NCI-H748 (cell line): ENCODE measurements around the gene OR2T27.
"Not testable (repeated sequence)": the region's sequence is repeated elsewhere in the genome, so short reads cannot be mapped to it uniquely, and the experiment has no call there.

Experiments
- DNase-seq: peaks from one replicate; lab custom pipeline; 2025; ENCODE audit not compliant: unreplicated experiment; lab: John Stamatoyannopoulos, UW

The OR2T27 gene

GRCh38 chr1:248655354-248655753 lies at the start of gene OR2T27:
Gene OR2T27 (minus strand): TSS chr1:248655528. CDS start chr1:248650884, 4,644 bp downstream.
- not testable (repeated sequence) for DNase-seq

- no peak for DNase-seq
Observed at GRCh38 chr1:248704606-248705005, 49.3 kb upstream of the OR2T27 start.

- no peak for DNase-seq
Observed at GRCh38 chr1:248703674-248704073, 48.3 kb upstream of the OR2T27 start.

- no peak for DNase-seq
Observed at GRCh38 chr1:248702714-248703113, 47.4 kb upstream of the OR2T27 start, which contains the start of gene OR14I1. Gene OR14I1 (minus strand): TSS chr1:248702766.

- DNase-seq = no peak
Observed at GRCh38 chr1:248699099-248699498, 43.8 kb upstream of the OR2T27 start.

DNA sequence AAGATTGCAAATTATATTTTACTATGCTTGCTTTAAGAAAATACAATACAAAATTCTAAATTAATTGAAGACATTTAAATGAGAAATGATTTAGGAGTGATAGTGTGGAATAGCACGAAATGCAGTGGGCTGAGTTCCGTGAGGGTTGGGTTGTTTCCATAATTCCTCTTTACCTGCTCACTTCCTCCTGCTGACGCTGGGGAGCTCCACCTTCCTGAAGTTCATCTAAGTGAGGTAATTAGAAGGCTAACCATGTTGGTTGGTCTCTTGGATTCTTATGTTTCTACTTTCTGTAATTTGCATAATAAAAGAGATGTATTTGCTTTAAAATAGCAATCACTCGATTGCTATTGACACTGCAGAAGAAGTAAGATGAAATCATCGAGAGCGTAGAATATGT lies 42.6 kb upstream of the OR2T27 start:
- DNase-seq = no peak

- no peak for DNase-seq
Observed at GRCh38 chr1:248696774-248697173, 41.4 kb upstream of the OR2T27 start.

GRCh38 chr1:248696261-248696660 lies 40.9 kb upstream of the OR2T27 start:
- DNase-seq = no peak

GRCh38 chr1:248695451-248696132 lies 40.3 kb upstream of the OR2T27 start:
- no peak for DNase-seq

GRCh38 chr1:248691567-248692155 lies 36.3 kb upstream of the OR2T27 start:
- no peak for DNase-seq

- no peak for DNase-seq
Observed at GRCh38 chr1:248688527-248689298, 33.4 kb upstream of the OR2T27 start.

DNA sequence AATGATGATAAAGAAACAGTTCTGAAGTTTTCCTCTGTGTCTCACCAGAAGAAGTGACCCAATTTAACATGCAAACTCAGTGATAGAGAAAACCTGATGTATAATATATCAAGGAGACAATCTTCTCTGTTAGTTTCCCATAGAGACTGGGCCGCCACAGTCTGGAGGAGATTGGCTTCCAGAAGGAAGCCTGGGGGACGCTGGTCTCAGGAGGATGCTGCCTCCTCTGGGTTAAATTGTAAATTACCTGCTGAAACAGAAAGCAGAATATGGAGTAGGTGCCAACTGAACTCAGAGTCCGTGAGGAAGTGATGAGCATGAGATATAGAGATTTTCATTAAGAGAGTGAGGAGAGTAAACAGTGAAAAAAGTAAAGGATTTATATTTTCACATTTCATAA lies 31.5 kb upstream of the OR2T27 start:
- DNase-seq = peak; percentile 20

GRCh38 chr1:248681651-248682050 lies 26.3 kb upstream of the OR2T27 start:
- no peak for DNase-seq

GRCh38 chr1:248670003-248670402 lies 14.7 kb upstream of the OR2T27 start:
- no peak for DNase-seq

- not testable (repeated sequence) for DNase-seq
Observed at GRCh38 chr1:248663453-248664328, 8.4 kb upstream of the OR2T27 start.

DNA sequence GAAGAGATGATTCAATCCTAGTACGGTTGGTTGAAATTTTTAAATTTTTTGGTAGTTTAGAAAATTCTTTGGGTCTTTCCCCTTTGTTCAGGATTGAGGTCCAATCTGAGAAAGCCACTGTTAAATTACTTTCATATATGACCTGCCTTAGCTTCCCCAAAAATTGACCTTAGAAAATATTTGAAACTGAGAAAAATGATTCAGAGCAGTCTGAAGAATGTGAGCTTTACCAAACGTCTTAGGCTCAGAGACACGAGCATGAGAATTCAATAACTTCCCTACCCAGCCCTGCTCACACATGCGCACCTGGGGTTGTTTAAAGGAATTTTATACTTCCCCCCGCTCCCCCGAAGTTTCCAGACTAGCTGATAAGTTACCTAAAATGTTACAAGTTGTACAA lies 1.5 kb upstream of the OR2T27 start:
- DNase-seq = not testable (repeated sequence)

DNA sequence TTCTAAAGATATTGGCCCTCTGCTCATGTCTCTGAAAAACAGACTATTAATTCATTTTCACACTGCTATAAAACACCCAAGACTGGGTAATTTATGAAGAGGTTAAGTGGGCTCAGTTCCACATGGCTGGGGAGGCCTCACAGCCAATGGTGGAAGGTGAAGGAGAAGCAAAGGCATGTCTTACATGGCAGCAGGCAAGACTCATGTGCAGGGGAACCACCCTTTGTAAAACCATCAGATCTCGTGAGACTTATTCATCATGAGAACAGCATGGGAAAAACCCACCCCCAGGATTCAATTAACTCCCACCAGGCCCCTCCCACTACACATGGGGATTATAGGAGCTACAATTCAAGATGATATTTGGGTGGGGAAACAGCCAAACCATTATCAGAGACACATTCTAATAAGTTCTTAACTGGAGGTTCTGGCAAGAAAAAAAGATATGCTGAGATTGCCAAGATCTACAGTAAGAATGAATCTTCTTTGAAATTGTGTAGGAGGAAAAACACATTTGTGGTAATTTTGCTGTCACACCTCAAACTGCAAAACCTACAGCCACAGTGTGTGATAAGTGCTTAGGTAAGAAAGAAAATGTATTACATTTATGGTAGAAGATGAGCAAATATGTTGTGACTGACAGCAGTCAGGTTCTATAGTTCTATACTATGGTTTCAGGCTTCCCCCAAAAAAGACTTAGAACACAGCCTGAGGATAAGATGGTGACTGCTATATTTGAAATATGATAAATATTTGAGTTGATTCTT lies 6.4 kb downstream of the OR2T27 start:
- DNase-seq = not testable (repeated sequence)

DNA sequence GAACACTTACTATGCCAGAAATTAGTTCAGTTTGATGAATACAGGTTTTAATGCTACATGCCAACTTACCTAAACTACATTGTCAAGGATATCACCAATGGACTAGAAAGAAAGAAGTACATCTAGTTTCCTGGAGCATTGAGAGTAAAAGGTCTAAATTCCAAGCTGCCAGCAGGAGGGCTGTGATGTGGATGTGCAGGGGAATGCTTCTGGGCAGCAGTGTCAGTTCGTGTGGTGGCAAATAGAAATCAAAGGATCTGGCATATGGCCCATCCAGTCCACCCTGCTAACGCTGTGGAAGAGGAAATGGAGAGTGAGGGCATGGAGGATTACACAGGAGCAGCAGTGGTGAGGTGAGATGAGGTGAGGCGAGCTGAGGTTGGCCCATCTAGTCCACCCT lies 10.2 kb downstream of the OR2T27 start, which contains the start of gene OR2T35:
OR2T35 (minus strand) TSS at position 101 of the 400 bp plus-strand sequence. CDS start 6,020 bp downstream, outside the sequence.
- not testable (repeated sequence) for DNase-seq

DNA sequence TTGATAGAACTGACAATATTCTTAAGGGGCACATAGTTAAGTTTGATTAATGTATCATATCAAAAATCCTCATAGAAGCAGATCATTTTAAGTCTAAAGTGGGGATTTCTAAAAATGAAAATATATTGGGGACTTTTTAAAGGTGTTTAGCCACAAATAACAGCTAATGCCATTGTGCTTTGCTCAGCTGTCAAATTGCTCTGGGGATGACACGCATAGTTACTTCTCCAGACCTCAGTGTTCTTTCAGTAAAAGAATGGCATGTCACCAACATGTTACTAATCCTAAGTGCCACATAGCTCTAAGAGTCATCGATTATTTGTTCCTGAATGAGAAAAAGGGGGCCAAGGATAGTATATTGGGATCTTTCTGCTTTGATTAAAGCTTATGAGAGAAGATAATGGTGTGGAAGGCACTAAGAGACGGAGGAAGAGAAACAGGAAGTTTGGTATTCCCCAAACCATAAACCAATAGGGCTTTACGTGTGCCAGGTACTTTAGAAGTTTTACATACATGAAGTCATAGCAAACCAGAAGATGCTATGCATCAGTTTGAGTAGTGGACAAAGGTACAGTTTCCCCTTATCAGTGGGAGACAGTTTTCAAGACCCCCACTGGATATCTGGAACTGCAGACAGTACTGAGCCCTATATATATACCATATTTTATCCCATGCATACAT lies 12.2 kb downstream of the OR2T27 start:
- DNase-seq = not testable (repeated sequence)
